ENCODE measurements around the gene CD82.

Gene CD82

DNA sequence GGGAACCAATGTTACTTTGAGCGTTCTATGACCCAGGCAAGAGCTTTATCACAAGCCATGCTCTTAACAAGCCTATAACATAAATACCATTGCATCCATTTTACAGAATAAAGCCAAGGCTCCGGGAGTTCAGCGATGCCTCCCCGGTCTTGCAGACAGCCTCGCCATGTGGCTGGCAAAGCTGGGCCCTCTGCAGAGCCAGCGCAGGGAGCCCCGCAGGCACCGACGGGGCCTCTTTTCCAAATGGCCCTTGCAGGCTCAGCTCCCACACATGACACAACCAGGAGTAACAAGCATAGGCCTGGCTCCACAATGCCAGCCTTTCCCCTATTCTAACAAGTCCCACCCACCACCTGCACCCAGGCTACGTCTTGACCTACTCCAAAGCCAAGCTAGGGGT lies 89.1 kb downstream of the CD82 start:
- TF ChIP-seq EZH2phosphoT487 (conservative IDR thresholded peaks at IDR 0.05; ENCODE audit: low read length): no peak
- TF ChIP-seq, protein P1, sequence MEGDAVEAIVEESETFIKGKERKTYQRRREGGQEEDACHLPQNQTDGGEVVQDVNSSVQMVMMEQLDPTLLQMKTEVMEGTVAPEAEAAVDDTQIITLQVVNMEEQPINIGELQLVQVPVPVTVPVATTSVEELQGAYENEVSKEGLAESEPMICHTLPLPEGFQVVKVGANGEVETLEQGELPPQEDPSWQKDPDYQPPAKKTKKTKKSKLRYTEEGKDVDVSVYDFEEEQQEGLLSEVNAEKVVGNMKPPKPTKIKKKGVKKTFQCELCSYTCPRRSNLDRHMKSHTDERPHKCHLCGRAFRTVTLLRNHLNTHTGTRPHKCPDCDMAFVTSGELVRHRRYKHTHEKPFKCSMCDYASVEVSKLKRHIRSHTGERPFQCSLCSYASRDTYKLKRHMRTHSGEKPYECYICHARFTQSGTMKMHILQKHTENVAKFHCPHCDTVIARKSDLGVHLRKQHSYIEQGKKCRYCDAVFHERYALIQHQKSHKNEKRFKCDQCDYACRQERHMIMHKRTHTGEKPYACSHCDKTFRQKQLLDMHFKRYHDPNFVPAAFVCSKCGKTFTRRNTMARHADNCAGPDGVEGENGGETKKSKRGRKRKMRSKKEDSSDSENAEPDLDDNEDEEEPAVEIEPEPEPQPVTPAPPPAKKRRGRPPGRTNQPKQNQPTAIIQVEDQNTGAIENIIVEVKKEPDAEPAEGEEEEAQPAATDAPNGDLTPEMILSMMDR (IDR thresholded peaks at IDR 0.05; ENCODE audit: insufficient read depth, low read length, poor library complexity, severe bottlenecking): no peak
- no peak overlapping the region for H3K4me2 ChIP-seq (ENCODE audit: low read depth, low read length, poor library complexity, severe bottlenecking)
- H3K79me2 ChIP-seq (ENCODE audit: insufficient read depth, low read length): no peaks in the 10 kb centered on the region
- no peak overlapping the region for H3K9ac ChIP-seq (ENCODE audit: low read length)
- H3K9me2 ChIP-seq (replicated peaks; ENCODE audit: insufficient read depth, low read length): no peaks in the 10 kb centered on the region
- H3F3A ChIP-seq (ENCODE audit: insufficient read depth): no peaks in the 10 kb centered on the region
- no peaks in the 10 kb centered on the region for H3K27me3 ChIP-seq (ENCODE audit: low read length)
- H2AFZ ChIP-seq (ENCODE audit: low read depth, low read length, severe bottlenecking): no peak overlapping the region
- H3K36me3 ChIP-seq (ENCODE audit: low read length): no peaks in the 10 kb centered on the region
- no peaks in the 10 kb centered on the region for H3K9me3 ChIP-seq (ENCODE audit: insufficient read depth, low read length)
- H4K20me1 ChIP-seq (ENCODE audit: low read depth, low read length): no peaks in the 10 kb centered on the region
- H3K4me3 ChIP-seq (ENCODE audit: insufficient read depth, low read length, poor library complexity, severe bottlenecking): no peak overlapping the region
- no peak overlapping the region for H3K27ac ChIP-seq (ENCODE audit: low read depth, low read length)

DNA sequence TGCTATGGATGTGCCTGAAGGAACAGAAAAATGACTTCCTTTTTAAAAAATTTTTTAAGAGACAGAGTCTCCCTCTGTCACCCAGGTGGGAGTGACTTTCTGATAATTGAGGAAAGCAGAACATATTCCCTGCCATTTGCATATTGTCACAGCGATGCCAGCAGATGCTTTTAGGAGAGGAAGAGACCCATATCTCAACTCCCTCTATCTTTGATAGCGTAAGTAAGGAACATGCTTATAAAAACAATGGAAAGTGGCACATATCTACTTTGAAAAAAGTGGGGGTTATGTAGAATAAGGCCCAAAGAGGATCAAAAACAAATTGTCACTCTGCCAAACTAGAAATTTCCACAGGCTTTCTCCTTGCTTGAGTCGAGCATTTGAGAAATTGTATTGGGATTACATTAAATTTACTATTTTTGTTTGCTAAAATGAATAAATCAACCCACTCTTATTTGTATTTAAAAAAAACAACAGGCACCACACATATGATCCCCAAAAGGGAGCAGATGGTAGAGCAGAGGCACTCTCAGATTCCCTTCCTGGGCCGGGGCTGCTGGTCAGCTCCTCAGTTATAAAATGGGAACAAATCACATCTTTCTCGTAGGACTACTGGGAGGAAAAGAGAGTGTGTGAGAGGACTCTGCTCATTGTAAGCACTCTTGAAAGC lies 92.5 kb downstream of the CD82 start:
- TF ChIP-seq EZH2phosphoT487 (conservative IDR thresholded peaks at IDR 0.05; ENCODE audit: low read length): no peak
- TF ChIP-seq, protein P1 (IDR thresholded peaks at IDR 0.05; ENCODE audit: insufficient read depth, low read length, poor library complexity, severe bottlenecking): no peak
- Histone ChIP-seq H3K9ac (ENCODE audit: low read length) (no peak overlapping the region), H3K27me3 (ENCODE audit: low read length) (no peaks in the 10 kb centered on the region), H3K36me3 (ENCODE audit: low read length) (no peaks in the 10 kb centered on the region), H4K20me1 (ENCODE audit: low read depth, low read length) (no peaks in the 10 kb centered on the region), H3F3A (ENCODE audit: insufficient read depth) (no peaks in the 10 kb centered on the region), H3K4me3 (ENCODE audit: insufficient read depth, low read length, poor library complexity, severe bottlenecking) (no peak overlapping the region), H3K4me2 (ENCODE audit: low read depth, low read length, poor library complexity, severe bottlenecking) (no peak overlapping the region), H3K9me3 (ENCODE audit: insufficient read depth, low read length) (no peaks in the 10 kb centered on the region), H3K9me2 (replicated peaks; ENCODE audit: insufficient read depth, low read length) (no peaks in the 10 kb centered on the region), H2AFZ (ENCODE audit: low read depth, low read length, severe bottlenecking) (no peak overlapping the region), H3K27ac (ENCODE audit: low read depth, low read length) (no peak overlapping the region), H3K79me2 (ENCODE audit: insufficient read depth, low read length) (no peaks in the 10 kb centered on the region)

DNA sequence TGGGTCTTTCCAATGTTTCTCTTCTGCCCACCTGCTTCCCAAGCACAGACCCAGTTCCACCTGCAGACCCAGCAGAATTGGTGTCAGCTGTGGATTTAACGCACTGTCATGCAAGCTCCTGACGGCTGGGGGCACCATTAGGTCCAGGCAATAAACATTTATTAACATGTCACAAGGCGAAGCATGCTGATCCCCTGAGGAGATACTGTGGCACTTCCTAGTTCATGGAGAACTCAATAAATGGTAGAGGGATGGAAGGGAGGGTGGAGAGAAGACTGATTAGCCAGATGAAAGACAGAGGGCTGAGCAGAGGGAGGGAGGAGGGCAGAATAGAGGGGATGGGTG lies 93.0 kb downstream of the CD82 start:
- H3K27ac ChIP-seq (ENCODE audit: low read depth, low read length): no peak overlapping the region
- H3F3A ChIP-seq (ENCODE audit: insufficient read depth): no peaks in the 10 kb centered on the region
- no peak overlapping the region for H3K4me2 ChIP-seq (ENCODE audit: low read depth, low read length, poor library complexity, severe bottlenecking)
- no peaks in the 10 kb centered on the region for H3K27me3 ChIP-seq (ENCODE audit: low read length)
- H2AFZ ChIP-seq (ENCODE audit: low read depth, low read length, severe bottlenecking): no peak overlapping the region
- no peaks in the 10 kb centered on the region for H3K9me3 ChIP-seq (ENCODE audit: insufficient read depth, low read length)
- H3K79me2 ChIP-seq (ENCODE audit: insufficient read depth, low read length): no peaks in the 10 kb centered on the region
- H3K9me2 ChIP-seq (replicated peaks; ENCODE audit: insufficient read depth, low read length): no peaks in the 10 kb centered on the region
- H4K20me1 ChIP-seq (ENCODE audit: low read depth, low read length): no peaks in the 10 kb centered on the region
- H3K9ac ChIP-seq (ENCODE audit: low read length): no peak overlapping the region
- no peaks in the 10 kb centered on the region for H3K36me3 ChIP-seq (ENCODE audit: low read length)
- TF ChIP-seq EZH2phosphoT487 (conservative IDR thresholded peaks at IDR 0.05; ENCODE audit: low read length): no peak
- TF ChIP-seq, protein P1 (IDR thresholded peaks at IDR 0.05; ENCODE audit: insufficient read depth, low read length, poor library complexity, severe bottlenecking): no peak
- no peak overlapping the region for H3K4me3 ChIP-seq (ENCODE audit: insufficient read depth, low read length, poor library complexity, severe bottlenecking)

All from SU-DHL-6 (cell line).